ENCODE results near the gene ARMH3.

ARMH3 gene

DNA sequence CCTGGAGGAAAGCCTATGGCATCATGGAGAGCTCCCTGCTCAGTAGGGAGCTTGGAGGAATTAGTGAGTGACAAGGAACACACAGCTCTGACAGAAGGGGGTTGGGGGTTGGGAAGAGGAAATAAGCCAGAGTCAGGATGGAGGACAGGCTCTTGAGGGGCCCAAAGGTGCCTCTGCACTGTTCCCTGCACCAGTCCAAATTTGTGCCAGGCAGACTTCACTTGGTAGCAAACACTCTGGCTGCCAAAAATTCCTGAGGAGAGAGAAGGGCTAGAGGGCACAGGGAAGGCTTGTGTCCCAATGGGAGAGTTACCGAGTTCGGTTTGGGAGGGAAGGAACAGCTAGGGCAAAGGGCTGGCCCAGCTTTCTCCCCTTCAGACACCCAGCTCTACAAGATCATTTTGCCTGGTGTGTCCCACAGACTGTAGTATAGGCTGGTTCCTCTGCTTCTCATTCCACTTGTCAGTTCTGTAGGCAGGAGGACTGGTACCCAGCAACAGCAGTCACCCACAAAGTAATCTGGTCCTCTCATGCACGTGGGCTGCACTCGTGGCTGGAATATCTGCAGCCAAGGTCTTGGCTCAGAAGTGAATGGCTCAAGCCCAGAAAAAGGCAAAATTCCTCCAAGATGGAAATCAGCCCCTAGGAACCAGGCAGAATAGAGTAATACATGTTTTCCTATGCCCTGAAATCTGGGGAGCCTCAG is 204.4 kb downstream of the ARMH3 start:
- DNase-seq: no peak

DNA sequence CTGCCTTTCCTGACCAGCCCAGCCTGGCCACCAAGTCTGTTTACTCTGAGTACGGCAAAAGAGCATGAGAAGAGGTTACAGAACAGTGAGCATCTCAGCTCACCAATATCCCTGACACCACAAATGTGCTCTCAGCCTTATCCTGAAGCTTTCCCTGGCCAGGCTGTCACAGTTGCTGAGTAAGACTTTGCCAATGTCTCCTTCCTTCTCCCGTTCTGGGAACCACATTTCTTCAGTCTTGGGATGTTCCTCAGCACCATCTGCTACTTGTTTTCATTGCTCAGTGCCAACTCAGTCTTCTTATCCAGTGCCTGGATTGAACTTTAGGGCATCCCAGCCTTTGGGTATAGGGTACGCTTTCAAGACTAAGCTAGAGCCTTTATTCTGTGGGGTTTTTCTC is 205.2 kb downstream of the ARMH3 start:
- DNase-seq: no peak

DNA sequence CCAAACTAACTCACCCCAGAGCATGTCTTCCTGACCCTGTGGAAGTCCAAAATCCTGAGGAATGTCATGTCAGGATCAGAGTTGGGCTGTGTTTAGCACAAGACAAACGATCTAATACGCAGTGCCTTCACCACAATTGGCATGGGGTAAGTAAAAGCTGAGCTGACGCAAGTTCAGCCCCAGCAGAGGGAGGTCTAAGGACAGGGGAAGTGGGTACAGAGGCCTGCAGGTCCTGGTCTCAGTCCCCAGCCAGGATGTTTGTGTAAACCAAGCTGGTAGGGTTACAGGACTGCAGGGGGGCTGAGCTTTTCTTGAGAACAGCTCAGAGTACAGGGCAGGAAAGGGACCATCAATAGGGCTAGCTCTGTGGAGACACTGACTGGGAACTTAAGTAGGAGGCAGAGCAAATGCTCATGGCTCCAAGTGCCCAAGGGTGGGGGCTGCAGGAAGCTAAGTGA is 207.1 kb downstream of the ARMH3 start:
- DNase-seq: peak; percentile 70 to 76

DNA sequence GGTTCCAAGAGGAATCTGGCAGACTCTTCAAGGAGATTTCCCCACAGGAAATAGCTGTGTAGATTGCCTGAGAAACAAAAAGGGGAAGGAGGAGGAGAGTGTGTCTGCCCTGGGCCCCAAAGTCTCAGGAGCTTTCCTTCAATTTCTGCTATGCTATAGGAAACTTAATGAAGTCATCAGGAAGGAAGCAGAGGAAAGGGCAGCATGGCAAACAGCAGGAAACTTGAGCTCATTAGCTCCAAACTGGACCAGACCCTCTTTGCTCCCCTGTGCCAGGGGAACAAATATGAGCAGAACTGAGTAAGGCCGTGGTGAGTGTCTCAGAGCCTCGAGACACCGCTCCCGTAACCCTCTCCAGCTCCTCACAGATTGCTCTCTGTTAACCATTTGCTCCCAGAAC is 207.6 kb downstream of the ARMH3 start:
- DNase-seq: peak; percentile 49 to 65

DNA sequence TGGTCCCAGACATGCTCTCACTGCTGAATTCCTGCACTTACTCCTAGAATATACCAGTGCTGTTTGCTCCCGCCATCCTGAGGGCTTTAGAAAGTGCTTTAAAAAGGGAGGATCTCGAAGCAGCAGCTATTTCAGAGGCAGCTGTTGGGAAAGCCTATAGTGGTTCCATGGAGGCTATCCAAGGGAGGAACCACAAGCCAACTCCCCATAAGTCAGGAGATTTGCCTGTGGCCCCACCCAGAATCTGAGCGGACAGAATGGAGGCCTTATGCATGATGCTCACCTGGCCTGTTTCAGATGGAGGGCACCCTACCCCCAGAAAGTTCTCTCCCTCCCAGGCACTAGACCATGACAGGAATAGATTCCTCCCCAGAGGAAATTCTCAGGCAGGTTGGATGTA is 210.1 kb downstream of the ARMH3 start:
- no peak for DNase-seq

DNA sequence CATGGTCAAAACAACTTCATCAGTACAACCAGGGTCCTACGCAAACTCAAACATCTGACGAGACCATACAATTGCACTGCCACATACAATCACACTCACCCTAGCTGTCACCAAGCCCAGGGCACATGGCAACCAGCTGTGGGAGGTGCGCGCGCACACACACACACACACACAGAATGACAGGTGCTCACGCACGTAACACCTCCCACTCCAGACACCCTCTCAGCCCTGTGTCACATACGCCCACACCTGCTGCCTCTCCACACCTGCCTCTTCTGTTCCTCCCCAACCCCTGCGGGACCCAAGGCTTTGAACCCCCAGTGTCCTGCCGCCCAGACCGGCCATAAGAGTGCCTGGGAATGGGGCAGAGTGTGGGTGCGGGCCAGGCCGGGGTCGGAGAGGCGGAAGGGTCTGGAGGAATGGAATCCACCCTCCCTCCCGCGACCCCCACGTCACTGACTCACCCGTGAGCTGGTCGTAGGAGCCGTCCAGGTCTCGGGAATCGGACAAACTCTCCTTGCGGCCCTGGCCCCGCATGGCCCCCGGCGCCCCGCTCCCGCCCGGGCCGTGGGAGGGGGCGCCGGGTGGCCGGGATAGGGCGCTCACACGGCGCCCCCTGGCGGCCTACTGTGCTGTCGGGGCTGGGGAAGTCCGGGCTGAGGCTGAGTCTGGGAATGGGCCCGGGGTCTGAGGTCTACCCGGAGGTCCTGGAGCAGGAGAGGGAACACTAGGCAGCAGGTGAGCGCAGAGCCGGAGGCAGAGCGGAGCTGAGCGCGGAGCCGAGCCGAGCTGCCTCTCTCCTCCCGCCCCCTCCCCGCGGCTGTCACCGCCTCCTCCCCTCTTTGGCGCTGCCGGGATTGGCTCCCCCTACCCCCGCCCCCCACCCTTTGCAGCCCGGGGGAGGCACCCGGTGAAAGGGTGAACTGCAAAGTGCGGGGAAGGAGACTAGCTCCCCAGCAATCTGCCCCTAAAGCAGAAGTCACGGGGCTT is 212.6 kb downstream of the ARMH3 start, which contains the start of gene KCNIP2:
TSS of gene KCNIP2 (minus strand) at position 769 of the 990 bp plus-strand sequence. CDS start at position 537, 232 bp downstream.
- peak; percentile 10 to 35 for DNase-seq

DNA sequence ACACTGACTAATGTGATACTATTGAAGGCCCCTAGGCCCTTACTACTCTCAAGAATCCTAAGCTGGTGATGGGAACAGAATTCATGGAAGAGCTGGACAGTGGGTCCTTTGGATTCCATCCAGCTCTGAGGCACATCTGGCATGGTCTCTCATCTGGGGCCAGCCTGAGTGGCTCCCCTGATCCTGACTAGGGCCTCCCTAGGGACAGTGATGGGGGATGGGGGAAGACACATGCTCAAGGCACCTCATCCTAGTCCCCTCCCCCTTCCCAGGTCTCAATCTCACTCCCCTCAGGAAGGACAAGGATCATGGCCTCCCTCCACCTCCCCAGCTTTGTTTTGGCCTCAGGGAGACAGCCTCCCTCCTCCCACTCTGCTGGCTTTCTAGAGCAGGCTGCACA is 214.1 kb downstream of the ARMH3 start:
- DNase-seq: no peak

DNA sequence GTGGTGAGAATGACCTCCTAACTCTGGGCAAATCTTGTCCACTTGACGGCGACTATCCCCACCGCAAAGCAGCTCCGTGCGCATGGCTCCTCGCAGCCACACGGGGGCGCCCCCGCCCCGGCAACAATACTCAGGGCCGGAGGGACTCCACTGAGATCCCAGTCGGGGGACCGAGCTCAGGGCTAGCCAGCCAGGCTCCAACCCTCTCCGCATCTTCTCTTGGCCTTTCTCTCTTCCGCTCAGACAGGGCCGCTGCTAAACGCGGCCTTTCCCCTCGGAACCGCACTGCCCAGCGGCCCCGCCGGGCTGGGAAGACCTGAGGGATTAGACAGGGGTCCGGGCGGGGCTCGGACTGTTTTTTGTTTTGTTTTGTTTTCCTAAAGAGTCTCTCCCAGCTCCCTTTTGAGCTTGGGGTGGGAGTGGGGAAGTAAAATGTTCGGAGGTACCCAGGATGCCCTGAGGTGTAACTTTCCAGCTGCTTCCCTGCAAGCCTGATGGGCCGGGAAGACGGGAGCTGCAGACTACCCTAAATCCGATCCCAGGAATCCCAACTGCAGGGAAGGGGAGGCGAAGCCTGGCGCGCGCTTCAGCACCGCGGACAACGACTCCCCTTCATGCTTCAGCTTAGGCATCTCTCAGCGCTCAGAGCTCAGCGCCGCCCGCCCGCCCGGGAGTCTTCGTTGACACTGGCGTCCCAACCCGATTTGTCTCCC is 215.1 kb downstream of the ARMH3 start:
- DNase-seq: peak; percentile 80 to 81

DNA sequence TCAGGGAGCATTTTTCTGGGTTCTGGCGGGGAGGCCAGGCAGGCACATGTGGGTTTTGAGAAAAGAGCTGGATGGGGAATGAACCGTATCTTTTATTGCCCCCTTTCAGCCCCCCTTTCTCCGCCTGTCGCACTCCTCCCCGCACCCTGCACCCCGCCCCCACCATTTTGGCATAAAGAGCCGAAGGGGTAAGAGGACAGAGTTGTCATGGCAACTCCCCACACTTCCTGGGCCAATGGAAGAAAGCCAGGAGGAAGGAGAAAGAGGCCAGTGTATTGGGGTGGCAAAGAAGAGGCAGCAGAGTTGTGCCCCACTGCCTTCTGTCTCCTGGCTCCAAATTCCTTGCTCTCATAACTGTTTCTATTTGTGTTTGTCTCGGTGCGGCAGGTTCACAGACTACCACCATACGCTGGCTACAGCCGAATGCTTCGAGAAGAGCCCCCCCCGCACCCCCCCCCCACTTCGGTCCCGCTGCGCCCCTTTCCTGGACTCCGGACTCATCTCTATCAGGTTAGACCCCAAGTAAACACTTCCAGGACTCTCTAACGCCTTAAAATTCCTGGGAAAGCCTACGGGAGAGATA is 215.8 kb downstream of the ARMH3 start:
- DNase-seq: peak; percentile 16 to 25

DNA sequence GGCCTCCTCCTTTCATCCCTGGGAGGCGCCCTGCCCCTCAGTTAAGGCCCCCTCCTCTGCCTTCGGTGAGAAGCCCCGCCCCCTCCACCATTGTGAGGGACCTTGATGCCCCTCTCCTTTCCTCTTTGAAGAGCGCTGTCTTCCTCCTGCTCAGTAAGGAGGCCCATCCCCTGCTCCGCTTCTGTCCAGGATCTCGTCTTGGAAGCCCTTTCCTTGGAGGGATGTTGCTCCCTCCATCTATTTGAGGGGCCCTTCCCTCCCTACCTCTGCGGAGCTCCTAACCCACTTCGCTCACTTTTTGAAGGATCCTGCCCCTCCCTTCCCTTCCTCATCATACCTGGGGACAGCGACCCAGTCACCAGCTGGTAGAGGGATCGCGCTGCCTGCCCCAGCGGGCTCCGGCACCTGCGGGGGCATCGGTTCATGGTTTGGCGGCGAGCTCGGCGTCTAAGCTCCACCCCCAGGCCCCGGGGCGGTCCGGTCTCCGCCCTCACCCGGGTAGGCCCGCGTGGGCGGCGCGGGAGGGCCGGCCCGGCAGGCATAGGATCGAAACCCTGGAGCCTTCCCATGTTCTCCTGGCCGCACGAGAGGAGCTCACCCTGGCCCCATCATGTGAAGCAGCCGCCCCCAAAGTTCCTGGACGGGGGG is 216.4 kb downstream of the ARMH3 start:
- DNase-seq: peak; percentile 39 to 41

DNA sequence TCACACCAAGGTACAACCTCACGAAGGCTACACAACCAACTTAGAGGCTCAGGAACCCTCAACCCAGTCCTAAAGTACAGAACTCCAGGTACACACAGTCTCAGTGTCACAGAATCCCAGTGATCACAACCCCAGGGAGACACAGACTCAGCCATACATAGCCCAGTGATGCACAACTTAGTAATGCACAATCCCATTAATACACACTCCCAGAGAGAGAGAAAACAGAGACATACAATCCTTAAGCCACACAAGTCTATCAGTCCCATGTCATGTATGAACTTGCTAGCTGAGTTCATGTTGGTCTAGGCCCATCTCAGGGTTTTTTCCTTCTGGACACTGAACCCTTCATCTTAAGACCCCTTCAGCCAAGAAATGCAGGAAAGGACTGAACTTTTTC is 217.0 kb downstream of the ARMH3 start:
- DNase-seq: no peak

DNA sequence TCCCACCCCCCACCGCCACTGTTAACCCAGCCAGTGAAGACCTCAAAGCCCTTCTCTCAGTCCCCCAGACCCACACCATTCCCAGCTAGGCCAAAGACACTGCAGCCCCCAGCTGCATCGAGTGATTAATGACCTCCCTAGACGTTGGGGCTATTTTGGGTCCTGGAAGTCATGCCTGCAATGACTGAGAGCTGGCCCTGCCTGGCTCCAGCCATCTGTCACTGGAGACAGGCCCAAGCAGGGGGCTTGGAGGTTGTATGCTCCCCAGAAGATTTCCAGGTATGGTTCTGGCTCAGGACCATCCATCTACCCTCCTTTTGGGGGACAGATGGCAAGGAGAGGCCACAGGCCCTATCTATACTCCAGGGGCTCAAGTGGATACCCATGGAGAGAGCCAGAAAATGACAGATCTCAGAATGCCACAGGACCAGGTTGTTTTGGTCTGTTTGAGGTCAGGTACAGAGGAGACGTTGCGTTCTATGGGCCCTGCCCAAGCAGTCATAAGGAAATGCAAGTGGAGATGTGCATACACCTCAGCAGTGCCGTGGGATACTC is 217.5 kb downstream of the ARMH3 start:
- DNase-seq: no peak

DNA sequence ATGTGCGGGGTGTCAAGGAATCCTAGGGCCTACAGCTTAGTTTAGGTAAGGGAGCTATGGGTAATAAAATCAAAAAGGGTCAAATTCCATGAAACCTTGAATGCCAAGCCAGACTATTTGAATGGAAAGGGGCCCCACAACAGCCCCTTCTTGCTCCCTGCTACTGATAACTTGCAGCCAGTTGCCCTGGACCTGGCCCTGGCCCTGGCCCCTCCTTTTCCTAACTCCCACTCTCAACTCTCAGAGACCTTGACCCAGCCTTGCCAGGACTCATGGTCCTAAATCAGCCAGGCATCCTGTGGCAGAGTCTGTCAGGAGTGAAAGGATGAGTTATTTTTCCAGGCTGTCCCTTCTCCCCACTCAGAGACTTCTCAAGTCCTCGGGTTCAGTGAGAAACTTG is 218.2 kb downstream of the ARMH3 start:
- DNase-seq: no peak

DNA sequence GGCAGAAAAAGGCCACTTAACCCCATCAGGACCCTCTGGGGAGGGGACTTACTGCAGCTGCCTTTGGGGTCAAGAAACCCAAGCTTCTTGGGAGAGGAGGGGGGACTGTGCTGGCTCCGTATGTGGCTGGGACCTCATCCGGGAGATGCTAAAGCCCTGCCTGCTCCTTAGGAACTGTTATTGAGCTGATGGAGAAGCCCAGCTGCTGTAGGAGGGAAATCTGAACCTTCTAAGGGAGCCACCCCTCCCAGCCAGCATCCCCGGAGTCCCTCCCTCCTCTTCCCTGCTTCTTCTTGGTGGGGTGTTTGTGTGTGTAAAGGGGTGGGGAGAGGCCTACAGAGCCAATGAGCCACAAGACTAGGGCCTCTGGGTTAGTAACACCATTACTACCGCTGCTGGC is 220.6 kb downstream of the ARMH3 start:
- DNase-seq: no peak

DNA sequence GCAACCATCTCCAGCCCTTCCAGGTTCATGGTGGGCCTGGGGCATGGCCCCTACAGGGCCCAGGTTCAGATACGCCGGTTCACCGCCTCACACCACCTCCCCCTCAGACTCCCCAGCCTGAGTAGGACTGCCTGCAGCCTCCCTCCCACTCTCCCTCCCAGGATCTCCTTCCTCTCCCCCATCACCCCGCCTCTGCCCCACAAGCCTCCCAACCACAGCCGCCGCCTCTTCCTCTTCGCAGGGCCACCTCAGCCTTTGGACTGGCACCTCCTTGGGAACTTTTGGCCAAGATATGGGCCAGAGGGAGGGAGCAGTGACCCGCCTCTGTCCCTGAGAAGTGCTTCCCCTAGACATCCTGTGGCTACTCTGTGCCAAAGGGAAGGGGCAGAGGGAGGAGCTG is 221.6 kb downstream of the ARMH3 start:
- DNase-seq: peak; percentile 76 to 77

DNA sequence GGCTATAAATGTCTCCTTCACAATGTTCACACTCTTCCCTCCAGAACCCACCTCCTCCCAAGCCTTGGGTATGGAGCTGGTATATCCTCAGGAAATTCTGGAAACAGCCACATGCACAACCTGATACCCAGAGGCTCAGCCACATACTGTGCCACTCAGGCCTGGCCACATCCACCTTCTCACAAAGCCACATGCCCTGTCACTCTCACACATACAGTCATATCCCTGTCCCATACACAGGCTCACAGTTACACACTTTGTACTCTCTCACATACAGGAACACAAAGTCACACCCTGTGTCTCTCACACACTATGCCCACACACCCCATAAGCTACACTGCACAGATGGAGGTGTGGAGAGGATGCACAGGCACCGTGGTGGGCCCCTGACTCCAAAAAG is 222.5 kb downstream of the ARMH3 start:
- no peak for DNase-seq

DNA sequence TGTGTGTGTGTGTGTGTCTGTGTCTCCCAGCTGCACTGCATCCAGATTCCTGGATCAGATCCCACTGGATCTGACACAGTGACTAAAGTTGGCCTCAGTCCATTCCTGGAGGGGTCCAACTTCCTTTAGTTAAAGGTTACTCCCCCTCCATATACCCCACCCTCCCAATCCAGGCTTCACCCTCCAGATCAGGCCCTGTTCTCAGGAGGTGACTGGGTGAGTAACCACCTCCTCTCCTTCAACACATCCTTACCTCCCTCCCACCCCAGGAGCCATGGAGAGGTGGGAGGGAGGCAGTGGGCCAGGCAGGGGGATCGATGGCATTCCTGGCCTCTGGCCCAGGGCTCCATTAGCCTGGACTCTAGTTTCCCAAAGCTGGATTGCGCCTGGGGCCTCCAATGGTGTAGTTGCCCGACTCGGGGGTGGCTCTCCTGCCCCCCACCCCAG is 223.6 kb downstream of the ARMH3 start:
- no peak for DNase-seq

DNA sequence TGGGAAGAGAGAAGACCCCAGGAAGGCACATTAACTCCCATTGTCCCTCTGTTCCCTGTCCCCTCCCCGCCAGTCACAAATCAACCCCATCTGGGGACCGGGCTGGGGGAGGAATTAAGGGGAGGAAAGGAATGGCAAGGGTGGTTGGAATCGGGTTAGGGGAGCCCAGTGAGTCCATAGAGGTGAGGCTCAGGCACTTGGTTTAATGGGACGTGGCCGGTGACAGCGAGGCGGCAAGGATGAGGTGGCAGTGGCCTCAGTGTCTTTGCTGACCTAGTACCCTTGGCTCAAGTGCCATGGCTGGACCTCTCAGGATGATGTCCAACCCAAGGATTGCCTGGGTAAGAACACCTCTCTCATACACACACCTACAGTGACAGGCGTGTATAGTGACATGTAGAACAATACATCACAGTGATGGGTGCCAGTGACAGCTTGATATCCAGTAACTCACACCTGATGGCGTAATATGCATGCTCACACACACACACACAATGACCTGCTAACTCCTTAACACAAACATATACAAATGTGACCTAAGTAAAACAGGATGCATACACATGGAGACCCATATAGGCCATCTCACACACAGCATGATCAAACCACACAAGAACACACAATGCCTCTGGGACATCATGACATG is 224.7 kb downstream of the ARMH3 start:
- DNase-seq: no peak

DNA sequence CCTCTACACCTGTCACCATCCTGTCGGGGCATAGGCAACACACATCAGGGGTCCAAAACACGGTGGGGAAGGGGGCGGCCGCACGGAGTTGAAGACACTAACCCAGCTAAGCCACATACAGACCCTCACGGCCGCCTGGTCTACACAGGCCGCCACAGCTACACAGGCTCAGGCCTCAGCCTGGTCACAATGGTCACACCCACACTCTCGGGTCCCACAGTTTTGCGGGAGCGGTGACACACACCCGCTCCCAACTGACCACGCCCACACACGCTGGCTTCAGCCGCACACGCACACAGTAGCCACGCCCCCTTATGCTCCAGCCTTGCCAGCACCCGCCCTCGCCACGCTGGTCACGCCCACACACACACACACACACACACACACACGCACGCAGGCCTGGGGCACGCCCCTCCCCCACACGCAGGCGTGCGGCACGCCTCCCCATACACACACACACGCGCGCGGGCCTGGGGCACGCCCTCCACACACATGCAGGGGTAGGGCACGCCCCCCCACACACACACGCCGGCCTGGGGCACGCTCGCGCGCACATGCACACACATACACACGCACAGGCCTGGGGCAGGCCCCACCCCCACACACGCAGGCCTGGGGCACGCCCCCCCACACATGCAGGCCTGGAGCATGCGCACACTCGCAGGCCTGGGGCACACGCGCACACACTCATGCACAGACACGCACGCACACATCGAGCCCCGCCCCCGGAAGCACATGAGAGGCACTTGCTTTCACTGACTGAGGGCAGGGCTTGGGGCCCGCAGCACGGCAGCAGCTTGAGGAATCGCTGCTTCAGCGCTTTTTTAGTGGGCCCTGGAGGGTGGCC is 225.4 kb downstream of the ARMH3 start:
- DNase-seq: peak; percentile 77 to 81

Measured in inflammatory macrophage (primary cell).